NCI-H524 (cell line): Measurements from ENCODE around the gene GLUL.
"Not testable (repeated sequence)": the region's sequence is repeated elsewhere in the genome, so short reads cannot be mapped to it uniquely, and the experiment has no call there.

ENCODE experiments used
- DNase-seq, 2 experiments: peaks; one replicate each; lab custom pipeline; 2025; lab: John Stamatoyannopoulos, UW

The GLUL gene

GRCh38 chr1:182368358-182368757 lies 23.2 kb downstream of the GLUL start:
- no peak for DNase-seq

GRCh38 chr1:182367926-182368325 lies 23.7 kb downstream of the GLUL start:
- peak; percentile 8 to 66 for DNase-seq

- no peak for DNase-seq
These were observed 25.0 kb downstream of the GLUL start for GRCh38 chr1:182366596-182366995.

GRCh38 chr1:182359645-182360044 lies 31.9 kb downstream of the GLUL start:
- DNase-seq: no peak

- peak; percentile 68 to 92 for DNase-seq
These were observed 33.7 kb downstream of the GLUL start for GRCh38 chr1:182357913-182358312.

GRCh38 chr1:182357171-182357570 lies 34.4 kb downstream of the GLUL start:
- DNase-seq: peak in 1 of 2 experiments; percentile 27

- no peak for DNase-seq
These were observed 35.9 kb downstream of the GLUL start for GRCh38 chr1:182355723-182356098.

GRCh38 chr1:182351790-182352364 lies 39.7 kb downstream of the GLUL start:
- no peak for DNase-seq

GRCh38 chr1:182350839-182351238 lies 40.8 kb downstream of the GLUL start:
- DNase-seq: no peak

GRCh38 chr1:182348961-182349747 lies 42.4 kb downstream of the GLUL start:
- no peak for DNase-seq

- DNase-seq: no peak
These were observed 44.6 kb downstream of the GLUL start for GRCh38 chr1:182347019-182347418.

- no peak for DNase-seq
These were observed 51.1 kb downstream of the GLUL start for GRCh38 chr1:182340233-182341058.

GRCh38 chr1:182339684-182340083 lies 51.9 kb downstream of the GLUL start:
- DNase-seq: no peak

GRCh38 chr1:182338806-182339370 lies 52.7 kb downstream of the GLUL start:
- DNase-seq: no peak

- DNase-seq: peak; percentile 59 to 81
These were observed 53.6 kb downstream of the GLUL start for GRCh38 chr1:182337736-182338571.

- peak; percentile 48 to 85 for DNase-seq
These were observed 55.6 kb downstream of the GLUL start for GRCh38 chr1:182335771-182336566.

GRCh38 chr1:182333071-182333571 lies 58.5 kb downstream of the GLUL start:
- DNase-seq: not testable (repeated sequence)

GRCh38 chr1:182332261-182333060 lies 59.1 kb downstream of the GLUL start:
- DNase-seq: no peak
